Muscle of back (tissue), 11 donors: ENCODE results near the gene TMEM125. TPM values are rescaled to one million over a fixed set of nuclear protein-coding genes. Genes with fewer than 3 reads are reported as not detected.

Experiments used
- DNase-seq, 3 donors: peaks; one replicate each; pipeline versions ENCODE4 v3.0.0 to v3.0.0-alpha.2; 2013
- polyA plus RNA-seq, 10 donors: library from polyadenylated mRNA; unstranded; fragments of 120-200 nt; gene quantifications; one replicate each; pipeline ENCODE4 v1.2.1, GENCODE V29; 2013; ENCODE audit not compliant: insufficient read length in 10 of 10

Gene TMEM125
- polyA plus RNA-seq, 10 donors = 0.41 to 1.5 TPM; not detected in 8

- no peak for DNase-seq
Observed at GRCh38 chr1:43273708-43274107, 3.9 kb downstream of the TMEM125 start.

GRCh38 chr1:43274125-43274803, 4.5 kb downstream of the TMEM125 start:
- peak in 2 of 3 donors; percentile 13 to 28 for DNase-seq

- DNase-seq = no peak
Observed at GRCh38 chr1:43274804-43275180, 5.0 kb downstream of the TMEM125 start.

GRCh38 chr1:43275826-43276620, 6.2 kb downstream of the TMEM125 start:
- no peak for DNase-seq

- DNase-seq = no peak
Observed at GRCh38 chr1:43276673-43277072, 6.9 kb downstream of the TMEM125 start.

GRCh38 chr1:43277116-43277876, 7.5 kb downstream of the TMEM125 start:
- no peak for DNase-seq

- DNase-seq = no peak
Observed at GRCh38 chr1:43279161-43279560, 9.4 kb downstream of the TMEM125 start.

GRCh38 chr1:43279666-43280065, 9.9 kb downstream of the TMEM125 start:
- no peak for DNase-seq

GRCh38 chr1:43280692-43281091, 10.9 kb downstream of the TMEM125 start:
- DNase-seq = no peak

GRCh38 chr1:43282220-43283195, 12.7 kb downstream of the TMEM125 start:
- DNase-seq = no peak

GRCh38 chr1:43284065-43284464, 14.3 kb downstream of the TMEM125 start:
- no peak for DNase-seq

- DNase-seq = no peak
Observed at GRCh38 chr1:43284546-43285110, 14.8 kb downstream of the TMEM125 start.

- DNase-seq = no peak
Observed at GRCh38 chr1:43285269-43285990, 15.6 kb downstream of the TMEM125 start, which contains the start of gene C1orf210. C1orf210 (minus strand) TSS chr1:43285581; CDS start chr1:43283270, 2,311 bp downstream.

GRCh38 chr1:43286115-43286514, 16.3 kb downstream of the TMEM125 start:
- no peak for DNase-seq

- DNase-seq = no peak
Observed at GRCh38 chr1:43286533-43286932, 16.8 kb downstream of the TMEM125 start.

GRCh38 chr1:43288058-43288784, 18.4 kb downstream of the TMEM125 start:
- DNase-seq = no peak

- no peak for DNase-seq
Observed at GRCh38 chr1:43288785-43289706, 19.3 kb downstream of the TMEM125 start.

GRCh38 chr1:43292216-43292615, 22.4 kb downstream of the TMEM125 start:
- DNase-seq = no peak
